Mucosa of descending colon (tissue), 3 donors: ENCODE results near the gene EXT2. TPM values are rescaled to one million over a fixed set of nuclear protein-coding genes. Genes with fewer than 3 reads are reported as not detected.

Experiments
- ATAC-seq: fragments of 200-7000 bp; cut with Tn5 transposase; one replicate; pipeline ENCODE4 v1.9.1; 2020; ENCODE audit warnings: mild to moderate bottlenecking, moderate library complexity
- DNase-seq, 3 donors: peaks; one replicate each; pipeline ENCODE4 v3.0.0-alpha.2; 2020
- H3K36me3 ChIP-seq: fragments of 200-600 bp; one replicate; pipeline ENCODE4 v1.8.0; 2021; ENCODE audit warnings: low read depth, mild to moderate bottlenecking
- H3K4me1 ChIP-seq: fragments of 200-600 bp; one replicate; pipeline ENCODE4 v1.8.0; 2021; ENCODE audit warnings: low read depth, mild to moderate bottlenecking
- H3K4me3 ChIP-seq: fragments of 200-600 bp; one replicate; pipeline ENCODE4 v1.8.0; 2021; ENCODE audit warnings: mild to moderate bottlenecking
- H3K9me3 ChIP-seq: fragments of 200-600 bp; one replicate; pipeline ENCODE4 v1.8.0; 2021; ENCODE audit warnings: mild to moderate bottlenecking
- CTCF ChIP-seq: fragments of 200-600 bp; IDR thresholded peaks from one replicate; pipeline ENCODE4 v1.8.0; 2022; ENCODE audit warnings: antibody characterized with exemption, mild to moderate bottlenecking
- intact Hi-C, 2 donors: fragments of 100-400 bp; cut with DNase I in 1 of 2; cut with micrococcal nuclease in 1 of 2; formaldehyde crosslinking; loops; one replicate each; pipeline versions ENCODE4 v1.11.0 to v1.11.1; 2022; cut with DNase I, micrococcal nuclease
- total RNA-seq, 3 donors: library from RNA; stranded (reverse); fragmentation: NEBNext Ultra II Directional in 2 of 3; extraction: Animal tissue kit (Norgen Biotek cat#: 25700) in 2 of 3; gene quantifications; one replicate each; pipeline versions ENCODE4 v1.2.1 to v1.2.4, GENCODE V29; 2021 to 2023
- donor health status: DM: no; HTN: no; CAD: no; lungs with moderate emphysema.
- donor health status: DM: no; HTN: no; CAD: no.
- donor health status: DM: no; HTN: yes; CAD: no.

EXT2 gene
- total RNA-seq, 3 donors from 2014 or later: 53.3 to 59.7 (median 57.2) TPM

GRCh38 chr11:44224867-44225501, 129.5 kb downstream of the EXT2 start:
- intact Hi-C loops: no loop called here
- Histone ChIP-seq H3K4me3 (no peak overlapping the region), H3K36me3 (no peaks in the 10 kb centered on the region), H3K9me3 (no peaks in the 10 kb centered on the region), H3K4me1 (no peaks in the 10 kb centered on the region)
- DNase-seq (no peak), ATAC-seq (no peak)
- TF ChIP-seq CTCF: no peak

- no peak for DNase-seq
- no peak for TF ChIP-seq CTCF
- intact Hi-C loops: no loop called here
Observed at GRCh38 chr11:44226490-44226889, 131.0 kb downstream of the EXT2 start.

DNA sequence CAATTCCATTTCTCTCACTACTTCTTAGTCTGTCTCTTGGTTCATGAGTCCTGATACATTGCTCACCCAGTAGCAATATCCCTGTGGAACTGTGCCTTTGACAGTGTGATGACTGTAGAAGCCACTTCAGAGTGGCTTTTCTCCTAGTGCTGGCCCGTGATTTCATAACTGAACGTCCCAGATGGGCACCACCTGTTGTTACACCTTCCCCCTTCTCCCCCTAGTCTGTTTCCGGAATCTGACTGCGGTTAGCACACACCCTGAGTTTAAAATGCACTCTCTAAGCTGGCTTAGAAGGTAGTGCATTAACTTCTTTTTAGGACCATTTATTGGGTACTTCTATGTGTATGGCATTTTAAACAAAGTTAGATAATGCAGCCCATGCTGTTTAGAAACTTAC, 131.5 kb downstream of the EXT2 start:
- no peak overlapping the region for H3K4me3 ChIP-seq
- peak; percentile 51 for ATAC-seq
- intact Hi-C loops: no loop called here

More at GRCh38 chr11:44226490-44226889, 131.0 kb downstream of the EXT2 start:
- Histone ChIP-seq H3K4me3 (no peak overlapping the region), H3K4me1 (no peaks in the 10 kb centered on the region), H3K9me3 (no peaks in the 10 kb centered on the region), H3K36me3 (no peaks in the 10 kb centered on the region)
- no peak for ATAC-seq

DNA sequence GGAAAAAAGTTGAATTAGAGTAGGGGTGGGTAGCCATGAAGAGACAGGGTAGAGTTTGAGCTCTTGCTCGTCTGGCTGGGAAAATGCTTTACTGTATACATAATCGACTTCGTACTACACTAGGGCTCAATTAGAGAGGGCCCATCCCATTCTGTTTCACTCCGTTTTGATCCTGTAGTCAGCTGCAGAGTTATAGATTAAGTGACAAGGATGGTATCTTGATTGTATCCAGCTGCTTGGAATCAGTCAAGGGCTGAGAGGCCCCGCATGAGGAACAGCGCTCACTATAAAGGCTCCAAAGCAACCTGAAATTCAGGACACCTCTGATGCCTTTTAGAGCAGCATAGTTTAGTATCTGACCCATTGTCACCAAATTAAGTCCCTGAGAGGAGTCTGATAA, 132.9 kb downstream of the EXT2 start:
- no peaks in the 10 kb centered on the region for H3K36me3 ChIP-seq
- H3K4me1 ChIP-seq: no peaks in the 10 kb centered on the region
- DNase-seq (no peak), ATAC-seq (no peak)
- intact Hi-C loops: no loop called here
- no peak for TF ChIP-seq CTCF
- H3K4me3 ChIP-seq: no peak overlapping the region
- no peaks in the 10 kb centered on the region for H3K9me3 ChIP-seq

More for the DNA sequence above, 131.5 kb downstream of the EXT2 start:
- DNase-seq: no peak
- TF ChIP-seq CTCF: no peak
- Histone ChIP-seq H3K9me3 (no peaks in the 10 kb centered on the region), H3K4me1 (no peaks in the 10 kb centered on the region), H3K36me3 (no peaks in the 10 kb centered on the region)

GRCh38 chr11:44229098-44229497, 133.6 kb downstream of the EXT2 start:
- no peaks in the 10 kb centered on the region for H3K4me1 ChIP-seq
- H3K36me3 ChIP-seq: no peaks in the 10 kb centered on the region
- ATAC-seq (peak; percentile 92), DNase-seq (peak in 2 of 3 donors; percentile 43 to 68)
- intact Hi-C loops: no loop called here
- no peak overlapping the region for H3K4me3 ChIP-seq
- no peaks in the 10 kb centered on the region for H3K9me3 ChIP-seq
- no peak for TF ChIP-seq CTCF

- intact Hi-C loops: no loop called here
- no peak for ATAC-seq
- Histone ChIP-seq H3K36me3 (no peaks in the 10 kb centered on the region), H3K4me1 (no peaks in the 10 kb centered on the region), H3K9me3 (no peaks in the 10 kb centered on the region), H3K4me3 (no peak overlapping the region)
- no peak for DNase-seq
- TF ChIP-seq CTCF: no peak
Observed at GRCh38 chr11:44229624-44230023, 134.1 kb downstream of the EXT2 start.
